Measurements from ENCODE around the gene CCDC187. TPM values are rescaled to one million over a fixed set of nuclear protein-coding genes. Genes with fewer than 3 reads are reported as not detected.
A peak's percentile ranks its signal among the peaks of the same experiment; 100 is the strongest.

CCDC187 gene
- total RNA-seq, 2 experiments from 2014 or later: not detected

DNA sequence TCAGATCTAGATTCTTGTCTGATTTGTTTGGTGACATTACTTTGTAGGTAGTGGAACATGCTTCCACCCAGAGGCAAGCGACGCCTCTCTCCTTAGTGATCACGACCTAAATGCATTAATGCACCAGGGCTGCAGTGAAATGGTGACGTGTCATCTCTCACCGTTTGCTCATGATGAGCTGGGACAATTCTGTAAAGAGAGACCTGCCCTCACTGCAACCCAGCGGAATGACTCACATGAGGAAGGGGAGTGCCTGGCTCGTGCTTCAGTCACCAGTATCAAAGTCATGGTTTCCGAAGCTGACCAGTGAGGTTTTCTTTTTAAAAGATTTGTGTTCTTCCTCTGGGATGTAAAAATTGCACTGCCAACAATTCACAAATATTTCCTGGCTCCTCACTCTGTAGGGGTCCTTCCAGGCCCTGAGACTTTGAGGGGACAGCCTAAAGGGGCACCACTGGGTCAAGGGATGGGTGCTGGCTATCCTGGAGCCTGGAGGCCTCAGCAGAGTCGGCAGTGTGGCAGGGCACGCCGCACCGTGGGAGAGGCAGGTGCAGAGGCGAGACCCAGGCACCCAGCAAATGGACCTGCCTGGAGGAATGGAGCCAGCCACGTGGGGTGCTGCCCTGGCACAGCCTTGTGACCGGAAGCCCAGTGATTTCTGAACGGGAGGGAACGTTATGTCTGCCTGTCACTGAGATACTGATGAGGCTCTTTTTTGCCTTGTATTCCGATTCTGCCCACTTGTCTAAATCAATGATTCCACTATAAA, 75.6 kb downstream of the CCDC187 start:
- Mint-ChIP-seq H3K9me3 (no peaks in the 10 kb centered on the region), H3K27ac (peak overlapping the region; percentile 1), H3K36me3 (ENCODE audit: low read depth) (peaks cover 2% of the 10 kb centered on the region), H3K4me1 (peaks cover 40% of the 10 kb centered on the region), H3K4me3 (no peak overlapping the region), H3K27me3 (no peaks in the 10 kb centered on the region)
- no peak for DNase-seq
- CTCF ChIA-PET: interaction anchor here (0.6 kb wide), 1 partner anchor 261 kb away, joined by 3 read pairs; no protein-coding TSS in a partner anchor
- POLR2A ChIA-PET: no interaction called here

DNA sequence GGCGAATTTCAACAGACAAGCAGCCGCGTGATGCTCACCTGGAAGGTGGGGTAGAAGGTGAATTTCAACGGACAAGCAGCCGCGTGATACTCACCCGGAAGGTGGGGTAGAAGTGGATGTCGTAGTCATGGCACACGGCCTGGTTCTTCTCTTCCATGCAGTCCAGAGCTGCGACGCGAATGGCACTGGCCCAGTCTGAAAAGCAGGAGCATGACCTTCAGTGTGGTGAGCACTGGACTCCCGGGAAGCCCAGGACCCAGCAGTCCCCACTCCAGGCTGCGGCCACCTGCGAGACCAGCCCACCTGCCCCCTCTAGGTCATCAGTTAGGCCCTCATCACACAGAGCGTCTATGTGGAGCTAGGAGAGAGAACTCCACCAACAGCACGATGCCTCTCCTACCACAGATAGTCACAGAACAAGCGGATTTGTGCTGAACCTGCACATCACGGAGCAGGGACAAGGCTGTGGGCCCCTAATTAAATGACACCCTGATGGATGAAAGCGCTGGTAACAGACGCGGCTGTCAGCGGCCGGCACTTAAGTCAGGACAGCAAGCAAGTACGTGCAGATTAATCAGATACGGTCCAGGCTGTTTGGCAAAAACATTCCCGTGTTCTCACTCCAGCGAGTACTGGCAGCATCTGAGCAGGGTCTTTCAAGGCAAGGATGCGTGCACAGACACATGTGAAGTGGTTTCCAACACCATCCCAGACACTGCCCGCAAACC, 77.0 kb downstream of the CCDC187 start:
- DNase-seq: no peak
- POLR2A ChIA-PET: no interaction called here
- Mint-ChIP-seq H3K4me1 (peaks cover 28% of the 10 kb centered on the region), H3K4me3 (no peak overlapping the region), H3K36me3 (ENCODE audit: low read depth) (peaks cover 3% of the 10 kb centered on the region), H3K9me3 (no peaks in the 10 kb centered on the region), H3K27me3 (no peaks in the 10 kb centered on the region), H3K27ac (no peak overlapping the region)
- CTCF ChIA-PET: no interaction called here

DNA sequence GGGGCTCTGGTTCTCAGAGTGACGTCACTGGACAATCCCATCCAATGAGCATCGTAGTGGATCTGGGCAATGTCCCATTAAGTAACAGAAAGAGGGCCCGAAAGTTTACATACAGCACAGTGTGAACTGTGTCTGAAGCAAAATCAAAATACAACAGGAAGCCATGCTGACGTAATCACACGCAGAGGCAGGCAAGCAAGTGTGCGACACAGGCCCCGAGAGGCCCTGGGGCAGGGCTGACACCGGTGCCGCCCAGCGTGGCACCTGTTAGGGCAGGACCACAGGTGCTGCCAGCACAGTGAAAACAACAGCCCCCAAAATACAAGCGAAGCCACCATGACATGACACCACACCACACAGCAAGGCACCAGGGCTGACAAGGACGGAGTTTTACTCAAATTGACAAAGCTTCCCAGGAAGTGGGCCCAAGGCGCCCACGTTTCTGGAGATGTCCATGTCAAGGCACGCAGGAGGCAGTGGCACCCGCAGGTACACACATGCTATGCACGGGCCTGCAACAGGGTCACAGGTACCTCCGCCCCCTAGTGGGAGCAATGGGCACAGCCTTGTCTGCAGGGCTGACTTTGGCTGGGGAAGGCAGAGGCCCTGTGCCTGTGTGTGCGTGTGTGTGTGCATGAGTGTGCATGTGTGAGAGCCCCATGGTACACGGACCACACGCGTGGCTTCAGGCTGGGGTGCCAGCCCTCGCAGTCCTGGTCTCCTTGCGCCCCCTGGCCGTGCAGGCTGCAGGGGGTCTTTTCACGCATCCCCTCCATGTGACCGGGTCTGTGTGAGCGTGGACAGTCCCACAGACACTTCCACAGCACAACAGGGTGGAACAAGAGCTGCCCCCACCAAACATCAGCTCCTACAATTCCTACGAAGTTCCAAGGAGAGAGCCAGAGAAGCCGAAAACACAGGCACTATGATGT, 77.9 kb downstream of the CCDC187 start:
- peak; percentile 77 for DNase-seq
- Mint-ChIP-seq H3K9me3 (no peaks in the 10 kb centered on the region), H3K4me1 (peaks cover 27% of the 10 kb centered on the region), H3K27ac (peak overlapping the region; percentile 81), H3K36me3 (ENCODE audit: low read depth) (peaks cover 6% of the 10 kb centered on the region), H3K27me3 (no peaks in the 10 kb centered on the region), H3K4me3 (no peak overlapping the region)
- CTCF ChIA-PET: interaction anchor here (1.4 to 1.6 kb wide), 2 partner anchors 12 to 43 kb away, joined by 3 to 4 read pairs; no protein-coding TSS in a partner anchor
- POLR2A ChIA-PET: no interaction called here

DNA sequence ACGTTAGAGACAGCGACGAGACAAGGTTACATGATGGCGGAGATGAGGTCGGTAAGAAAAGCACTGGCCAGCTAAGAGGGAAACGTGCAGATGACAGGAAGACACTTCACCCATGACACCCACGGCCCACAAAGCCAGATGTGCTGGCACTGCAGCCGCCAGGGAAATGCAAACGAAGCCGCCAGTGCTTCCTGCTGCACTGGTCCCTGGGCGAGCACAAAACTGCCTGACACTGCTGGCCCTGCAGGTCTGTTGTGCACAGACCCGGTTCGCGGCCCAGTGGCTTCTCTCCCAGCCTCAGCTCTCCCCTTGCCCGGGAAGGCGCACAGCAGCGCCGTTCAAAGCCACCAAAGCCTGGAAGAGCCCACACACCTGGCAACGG, 78.5 kb downstream of the CCDC187 start:
- H3K4me3 Mint-ChIP-seq: peak overlapping the region; percentile 3
- no peaks in the 10 kb centered on the region for H3K27me3 Mint-ChIP-seq
- POLR2A ChIA-PET: no interaction called here
- H3K27ac Mint-ChIP-seq: peak overlapping the region; percentile 81
- no peaks in the 10 kb centered on the region for H3K9me3 Mint-ChIP-seq
- peaks cover 6% of the 10 kb centered on the region for H3K36me3 Mint-ChIP-seq (ENCODE audit: low read depth)
- peaks cover 25% of the 10 kb centered on the region for H3K4me1 Mint-ChIP-seq
- DNase-seq: no peak
- CTCF ChIA-PET: interaction anchor here (1.0 to 1.6 kb wide), 4 partner anchors 13 to 43 kb away, joined by 3 to 4 read pairs (median 3); no protein-coding TSS in a partner anchor

DNA sequence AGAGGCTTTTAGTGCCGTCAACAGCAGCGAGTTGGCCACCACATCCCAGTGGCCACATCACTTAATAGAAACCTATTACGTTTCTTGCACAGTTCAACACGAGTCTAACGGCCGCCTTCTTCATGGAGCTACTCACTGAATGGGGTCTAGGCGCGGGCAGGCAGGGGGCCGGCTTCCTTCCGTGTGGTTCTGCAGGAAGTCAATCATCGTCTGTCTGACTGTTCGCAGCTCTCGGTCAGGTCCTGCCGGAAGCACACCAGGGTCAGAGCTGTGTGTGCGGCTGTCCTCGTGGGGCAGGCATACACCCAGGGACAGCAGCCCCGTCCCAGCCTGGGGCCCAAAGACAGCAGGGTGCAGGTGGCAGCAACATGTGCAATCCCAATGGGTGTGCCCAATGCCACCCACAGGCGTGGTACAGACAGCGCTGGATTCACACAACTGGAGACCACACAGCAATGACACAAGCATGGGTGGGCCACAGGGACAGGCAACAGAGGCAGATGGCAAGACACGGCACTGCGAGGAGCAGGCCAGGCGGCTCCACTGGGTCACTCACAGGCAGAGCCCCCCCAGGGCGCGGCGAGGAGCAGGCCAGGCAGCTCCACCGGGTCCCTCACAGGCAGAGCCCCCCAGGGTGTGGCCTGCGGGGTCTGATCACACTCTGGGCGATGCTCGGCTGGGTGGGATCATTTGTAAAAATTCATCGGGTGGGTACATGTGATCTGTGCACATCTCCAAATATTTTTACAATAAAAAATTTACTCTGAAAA, 79.8 kb downstream of the CCDC187 start:
- H3K4me3 Mint-ChIP-seq: no peak overlapping the region
- ChIA-PET CTCF (interaction anchor here (1.0 to 1.6 kb wide), 4 partner anchors 10 to 18 kb away, joined by 3 to 4 read pairs (median 3); no protein-coding TSS in a partner anchor), POLR2A (no interaction called here)
- no peaks in the 10 kb centered on the region for H3K9me3 Mint-ChIP-seq
- DNase-seq: no peak
- no peak overlapping the region for H3K27ac Mint-ChIP-seq
- H3K36me3 Mint-ChIP-seq (ENCODE audit: low read depth): peaks cover 6% of the 10 kb centered on the region
- peaks cover 29% of the 10 kb centered on the region for H3K4me1 Mint-ChIP-seq
- no peaks in the 10 kb centered on the region for H3K27me3 Mint-ChIP-seq

DNA sequence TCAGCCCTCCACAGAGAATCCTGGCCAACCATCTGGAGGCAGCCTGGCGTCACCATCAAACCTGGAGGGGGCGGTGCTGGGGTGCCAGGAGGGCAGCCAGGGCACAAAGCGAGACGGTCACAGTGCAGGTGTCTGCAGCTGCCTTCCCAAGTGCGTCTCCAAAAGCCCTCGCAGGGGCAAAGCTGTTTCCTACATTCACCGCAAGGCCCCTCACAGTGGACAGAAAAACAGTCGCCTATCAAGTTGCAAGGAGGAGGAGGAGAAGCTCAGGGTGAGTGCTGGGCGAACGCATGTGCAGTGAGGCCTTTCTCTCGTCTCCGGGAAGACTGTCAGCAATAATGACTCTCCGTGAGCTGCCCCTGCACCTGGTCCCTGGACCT, 81.0 kb downstream of the CCDC187 start:
- Mint-ChIP-seq H3K27me3 (no peaks in the 10 kb centered on the region), H3K27ac (no peak overlapping the region), H3K4me1 (peaks cover 22% of the 10 kb centered on the region), H3K9me3 (no peaks in the 10 kb centered on the region), H3K36me3 (ENCODE audit: low read depth) (peaks cover 6% of the 10 kb centered on the region), H3K4me3 (no peak overlapping the region)
- ChIA-PET CTCF (interaction anchor here (1.3 kb wide), 1 partner anchor 11 kb away, joined by 3 read pairs; no protein-coding TSS in a partner anchor), POLR2A (no interaction called here)
- DNase-seq: no peak

DNA sequence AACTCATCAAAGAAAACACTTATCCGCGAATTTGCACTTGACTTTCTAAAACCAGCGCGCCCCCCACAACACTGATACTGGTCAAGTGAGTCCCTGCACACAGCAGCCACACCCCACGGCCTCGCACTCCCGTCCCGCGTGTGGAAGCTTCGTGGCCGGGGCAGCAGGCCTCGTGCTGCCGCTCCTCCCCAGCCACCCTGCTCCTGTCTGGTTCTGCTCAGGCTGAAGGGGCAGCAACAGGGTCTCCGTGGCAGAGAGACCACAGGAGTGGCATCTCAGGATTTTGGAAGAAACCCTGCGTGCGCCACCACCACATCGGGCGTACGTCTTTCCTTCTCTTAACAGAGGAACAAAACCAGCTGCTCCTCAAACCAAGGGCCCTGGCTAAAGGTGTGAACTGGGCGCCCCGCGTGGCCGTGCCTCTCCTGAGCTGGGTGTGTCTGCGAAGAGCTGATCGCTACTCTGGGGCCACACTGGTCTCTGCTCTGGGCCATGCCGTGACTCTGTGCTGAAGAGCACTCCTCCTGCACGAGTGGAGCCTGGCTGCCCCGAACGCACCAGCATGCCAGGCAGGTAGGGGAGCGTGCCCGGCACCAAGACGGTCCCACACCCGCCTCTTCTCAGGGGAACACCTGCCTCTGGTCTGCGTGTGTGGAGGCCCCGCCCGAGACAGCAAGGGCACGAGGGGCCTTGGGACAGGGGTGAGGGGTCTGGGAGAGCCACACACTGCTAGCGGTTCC, 81.6 kb downstream of the CCDC187 start:
- peaks cover 6% of the 10 kb centered on the region for H3K36me3 Mint-ChIP-seq (ENCODE audit: low read depth)

DNA sequence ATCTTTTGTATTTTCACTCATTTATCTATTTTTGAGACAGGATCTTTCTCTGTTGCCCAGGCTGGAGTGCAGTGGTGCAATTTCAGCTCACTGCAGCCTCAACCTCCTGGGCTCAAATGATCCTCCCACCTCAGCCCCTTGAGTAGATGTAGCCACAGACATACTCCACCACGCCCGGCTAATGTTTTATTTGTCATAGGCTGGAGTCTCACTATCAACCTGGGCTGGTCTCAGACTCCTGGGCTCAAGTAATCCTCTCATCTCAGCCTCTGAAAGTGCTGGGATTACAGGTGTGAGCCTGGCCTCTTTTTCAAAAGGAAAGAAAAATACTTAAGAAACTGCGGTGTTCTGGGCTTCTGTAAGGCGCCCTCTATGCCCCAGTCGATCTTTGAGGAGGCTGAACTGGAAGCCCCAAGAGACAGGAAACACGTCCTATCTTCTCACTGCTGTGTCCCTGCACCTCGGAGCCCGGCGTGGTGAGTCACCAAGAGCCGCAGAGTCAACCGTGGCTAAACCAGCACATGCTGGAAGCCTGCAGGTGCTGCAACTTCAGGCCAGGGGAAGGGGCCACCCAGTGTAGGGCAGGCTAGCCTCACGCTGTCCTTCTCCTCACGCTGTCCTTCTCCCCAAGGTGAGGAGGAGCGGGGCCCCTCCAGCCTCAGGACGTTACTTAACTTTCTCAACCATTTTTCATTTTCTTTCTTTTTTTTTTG, 83.7 kb downstream of the CCDC187 start:
- peak; percentile 19 for DNase-seq
- no peaks in the 10 kb centered on the region for H3K27me3 Mint-ChIP-seq
- H3K9me3 Mint-ChIP-seq: no peaks in the 10 kb centered on the region
- ChIA-PET CTCF (no interaction called here), POLR2A (no interaction called here)
- H3K4me1 Mint-ChIP-seq: peaks cover 17% of the 10 kb centered on the region
- H3K27ac Mint-ChIP-seq: peak overlapping the region; percentile 17
- no peak overlapping the region for H3K4me3 Mint-ChIP-seq
- H3K36me3 Mint-ChIP-seq (ENCODE audit: low read depth): peaks cover 15% of the 10 kb centered on the region

More for the DNA sequence above, 81.6 kb downstream of the CCDC187 start:
- Mint-ChIP-seq H3K27ac (no peak overlapping the region), H3K27me3 (no peaks in the 10 kb centered on the region), H3K9me3 (no peaks in the 10 kb centered on the region), H3K4me1 (peaks cover 22% of the 10 kb centered on the region), H3K4me3 (no peak overlapping the region)
- CTCF ChIA-PET: interaction anchor here (1.3 kb wide), 1 partner anchor 12 kb away, joined by 3 read pairs; no protein-coding TSS in a partner anchor
- DNase-seq: no peak
- POLR2A ChIA-PET: no interaction called here

DNA sequence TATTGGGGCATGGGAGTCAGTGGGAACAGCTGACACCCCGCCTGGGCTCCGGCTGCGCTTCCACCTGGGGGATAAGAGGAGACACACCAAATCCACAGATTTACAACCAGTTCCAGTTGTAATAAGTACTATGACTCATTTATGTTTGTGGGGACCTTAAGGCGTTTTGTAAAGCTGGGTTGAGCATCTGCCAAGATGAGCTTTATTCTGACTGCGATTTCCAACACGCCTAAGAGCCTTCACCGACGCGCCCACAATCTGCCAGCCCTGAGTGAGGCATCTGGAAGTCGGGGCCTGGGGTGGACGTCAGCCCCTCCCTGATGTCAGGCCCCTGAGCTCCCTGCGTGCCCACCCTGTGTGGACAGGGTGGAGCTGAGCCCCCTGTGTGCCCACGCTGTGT, 84.6 kb downstream of the CCDC187 start:
- POLR2A ChIA-PET: no interaction called here
- no peak overlapping the region for H3K27ac Mint-ChIP-seq
- no peaks in the 10 kb centered on the region for H3K9me3 Mint-ChIP-seq
- DNase-seq: no peak
- peaks cover 16% of the 10 kb centered on the region for H3K4me1 Mint-ChIP-seq
- CTCF ChIA-PET: interaction anchor here (0.6 kb wide), 1 partner anchor 79 kb away, joined by 3 read pairs; no protein-coding TSS in a partner anchor
- H3K36me3 Mint-ChIP-seq (ENCODE audit: low read depth): peaks cover 24% of the 10 kb centered on the region
- H3K27me3 Mint-ChIP-seq: no peaks in the 10 kb centered on the region
- H3K4me3 Mint-ChIP-seq: no peak overlapping the region

DNA sequence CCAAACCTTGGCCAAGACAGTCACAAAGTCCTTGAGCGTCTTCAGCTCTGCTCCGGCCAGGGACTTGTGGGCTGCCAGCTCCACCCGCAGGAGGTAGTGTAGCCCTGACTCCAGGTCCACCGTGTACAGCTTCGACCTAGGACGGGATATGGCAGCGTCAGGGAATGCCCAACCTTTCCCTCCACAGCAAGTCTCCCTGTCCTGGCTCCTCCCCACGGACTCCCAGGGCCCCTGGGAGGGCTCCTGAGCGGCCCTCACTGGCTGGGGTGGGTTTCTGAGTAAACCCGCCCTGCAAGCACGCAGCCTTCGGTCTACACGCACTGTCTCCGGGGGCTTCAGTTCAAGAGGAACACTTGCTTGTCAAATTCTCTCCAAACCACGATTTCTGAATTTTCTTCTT, 85.2 kb downstream of the CCDC187 start:
- Mint-ChIP-seq H3K27me3 (no peaks in the 10 kb centered on the region), H3K36me3 (ENCODE audit: low read depth) (peaks cover 30% of the 10 kb centered on the region), H3K9me3 (no peaks in the 10 kb centered on the region), H3K27ac (no peak overlapping the region), H3K4me3 (no peak overlapping the region), H3K4me1 (peaks cover 16% of the 10 kb centered on the region)
- ChIA-PET CTCF (interaction anchor here (0.5 to 0.6 kb wide), 2 partner anchors 78 to 666 kb away, joined by 3 read pairs; no protein-coding TSS in a partner anchor), POLR2A (no interaction called here)
- DNase-seq: no peak

DNA sequence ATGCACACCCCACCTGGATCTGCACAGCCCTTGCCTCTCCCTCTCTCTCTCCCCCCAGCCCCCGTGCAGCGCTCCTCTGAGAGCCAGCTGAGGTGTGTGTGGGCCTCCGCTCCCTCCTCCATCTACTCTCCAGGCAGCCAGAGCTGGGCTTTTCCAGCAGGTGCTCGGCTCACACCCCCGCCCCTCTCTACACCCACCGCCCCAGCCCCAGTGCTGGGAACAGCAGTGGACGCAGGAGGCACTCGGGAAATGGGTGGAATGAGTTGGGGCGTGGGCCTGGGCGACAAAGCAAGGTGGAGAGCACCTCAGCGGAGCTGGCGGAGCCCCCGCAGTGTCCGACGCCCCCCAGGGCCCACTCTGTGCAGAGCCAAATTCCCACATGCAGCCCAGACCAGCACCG, 85.6 kb downstream of the CCDC187 start:
- CTCF ChIA-PET: interaction anchor here (0.5 kb wide), 1 partner anchor 666 kb away, joined by 3 read pairs; no protein-coding TSS in a partner anchor
- Mint-ChIP-seq H3K4me3 (no peak overlapping the region), H3K36me3 (ENCODE audit: low read depth) (peaks cover 31% of the 10 kb centered on the region), H3K4me1 (peaks cover 16% of the 10 kb centered on the region), H3K27ac (no peak overlapping the region), H3K9me3 (no peaks in the 10 kb centered on the region), H3K27me3 (no peaks in the 10 kb centered on the region)
- DNase-seq: no peak
- POLR2A ChIA-PET: no interaction called here
